PC-3 (cell line): ENCODE measurements around the gene LILRA2. TPM values are rescaled to one million over a fixed set of nuclear protein-coding genes. Genes with fewer than 3 reads are reported as not detected.

Experiments used
- ATAC-seq: fragments of 200-7000 bp; cut with Tn5 transposase; 2 replicates; pipeline ENCODE4 v1.9.1; 2020; ENCODE audit warnings: mild to moderate bottlenecking, moderate library complexity
- BruUV-seq: library from RNA; stranded (reverse); fragments of 400-500 nt; replicated peaks from 2 replicates; lab custom pipeline; 2021; lab: Mats Ljungman, UMichigan
- CTCF ChIA-PET: fragments of 300-600 bp; sonication (Branson Sonifier 250); formaldehyde crosslinking; loops from one replicate; lab custom pipeline; 2022; ENCODE audit warnings: antibody characterized with exemption; lab: Charles Lee
- POLR2A ChIA-PET: fragments of 300-600 bp; sonication (Branson Sonifier 250); formaldehyde crosslinking; loops from one replicate; lab custom pipeline; 2022; ENCODE audit warnings: antibody characterized with exemption; ENCODE audit not compliant: unreplicated experiment; lab: Charles Lee
- DNase-seq: peaks from one replicate; pipeline ENCODE4 v3.0.0-alpha.2; 2015
- H2AFZ ChIP-seq: fragments of 300-600 bp; sonication (generic); 2 replicates; pipeline ENCODE4 v1.6.0; 2016; ENCODE audit warnings: antibody characterized with exemption, low read length
- H3F3A ChIP-seq: fragments of 300-600 bp; sonication (generic); one replicate; pipeline ENCODE4 v1.6.0; 2017; ENCODE audit warnings: antibody characterized with exemption, low read length, control low read depth, mild to moderate bottlenecking; ENCODE audit not compliant: unreplicated experiment
- H3K27ac ChIP-seq: fragments of 300-600 bp; sonication (generic); 2 replicates; pipeline ENCODE4 v1.5.1; 2016; ENCODE audit warnings: mild to moderate bottlenecking, low read length
- H3K27me3 ChIP-seq: fragments of 300-600 bp; sonication (generic); 2 replicates; pipeline ENCODE4 v1.6.1; 2016; ENCODE audit warnings: low read length, mixed read lengths
- H3K36me3 ChIP-seq: fragments of 300-600 bp; sonication (generic); 2 replicates; pipeline ENCODE4 v1.6.1; 2016; ENCODE audit warnings: low read depth, mixed run types, low read length, mixed read lengths
- H3K4me1 ChIP-seq: fragments of 300-600 bp; sonication (generic); 2 replicates; pipeline ENCODE4 v1.5.1; 2016; ENCODE audit warnings: low read length; ENCODE audit not compliant: insufficient read depth
- H3K4me2 ChIP-seq: fragments of 300-600 bp; sonication (generic); 2 replicates; pipeline ENCODE4 v1.6.0; 2016; ENCODE audit warnings: low read length
- H3K4me3 ChIP-seq: fragments of 300-600 bp; sonication (generic); 2 replicates; pipeline ENCODE4 v1.5.1; 2016; ENCODE audit warnings: mild to moderate bottlenecking, low read length, mixed read lengths
- H3K79me2 ChIP-seq: fragments of 300-600 bp; sonication (generic); 2 replicates; pipeline ENCODE4 v1.6.1; 2017; ENCODE audit warnings: low read length, mixed read lengths
- H3K9ac ChIP-seq: fragments of 300-600 bp; sonication (generic); 2 replicates; pipeline ENCODE4 v1.6.0; 2016; ENCODE audit warnings: mild to moderate bottlenecking, low read length
- H3K9me2 ChIP-seq: fragments of 300-600 bp; sonication (generic); replicated peaks from 2 replicates; pipeline ENCODE4 v1.6.1; 2016; ENCODE audit warnings: mixed run types, low read length, mixed read lengths
- H3K9me3 ChIP-seq: fragments of 300-600 bp; sonication (generic); 2 replicates; pipeline ENCODE4 v1.6.1; 2016; ENCODE audit warnings: low read length, mixed read lengths
- H4K20me1 ChIP-seq: fragments of 300-600 bp; sonication (generic); 2 replicates; pipeline ENCODE4 v1.6.1; 2016; ENCODE audit warnings: low read length, mixed read lengths
- EZH2 ChIP-seq: fragments of 300-600 bp; sonication (generic); IDR thresholded peaks from one replicate; pipeline ENCODE4 v1.6.1; 2017; ENCODE audit warnings: antibody characterized with exemption, mild to moderate bottlenecking, low read length; ENCODE audit not compliant: unreplicated experiment
- EZH2phosphoT487 ChIP-seq: fragments of 300-600 bp; sonication (generic); IDR thresholded peaks from 2 replicates; pipeline ENCODE4 v1.6.1; 2018; ENCODE audit warnings: mild to moderate bottlenecking, antibody characterized with exemption, low read length, borderline replicate concordance
- intact Hi-C: fragments of 100-400 bp; cut with micrococcal nuclease; formaldehyde crosslinking; loops from 2 replicates; pipeline ENCODE4 v1.9.0; 2023
- total RNA-seq: library from RNA; depleted of rRNA; stranded (reverse); fragments of >200 nt; gene quantifications from 2 replicates; pipeline ENCODE4 v1.2.3, GENCODE V29; 2014; rRNA removed
- TF ChIP-seq, protein P1 (sequence below): fragments of 300-600 bp; sonication (generic); conservative IDR thresholded peaks from 2 replicates; pipeline ENCODE4 v1.5.1; 2017; ENCODE audit warnings: antibody characterized with exemption, low read depth, mild to moderate bottlenecking, low read length

The LILRA2 gene
- total RNA-seq, 1 experiment from 2014 or later, result not detected

DNA sequence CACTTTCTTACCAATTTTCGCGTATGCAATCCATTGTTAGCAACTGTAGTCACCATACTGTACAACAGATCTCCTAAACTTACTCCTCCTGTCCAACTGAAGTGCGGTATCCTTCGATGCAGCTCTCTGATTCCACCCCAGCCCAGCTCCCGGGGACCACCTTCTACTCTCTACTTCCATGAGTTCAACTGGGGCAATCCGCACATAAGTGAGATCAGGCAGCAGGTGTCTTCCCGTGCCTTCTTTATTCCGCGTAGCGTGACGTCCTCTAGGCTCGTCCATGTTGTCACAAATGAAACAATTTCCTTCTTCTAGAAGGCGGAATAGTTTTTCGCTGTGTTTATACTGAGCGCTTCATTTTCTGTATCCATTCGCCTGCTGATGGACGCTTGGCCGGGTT, 65.1 kb downstream of the LILRA2 start:
- H3K4me3 ChIP-seq, result no peak overlapping the region

More for the DNA sequence above, 65.1 kb downstream of the LILRA2 start:
- intact Hi-C loops, result no loop called here
- Histone ChIP-seq H3K27ac (no peak overlapping the region), H3K79me2 (no peaks in the 10 kb centered on the region), H3K4me1 (no peaks in the 10 kb centered on the region; the same call in 1 of the 2 replicates), H4K20me1 (no peaks in the 10 kb centered on the region), H2AFZ (no peak overlapping the region), H3K9me3 (no peaks in the 10 kb centered on the region), H3F3A (no peaks in the 10 kb centered on the region), H3K9me2 (no peaks in the 10 kb centered on the region), H3K4me2 (no peak overlapping the region), H3K9ac (no peak overlapping the region), H3K27me3 (peaks cover 59% of the 10 kb centered on the region), H3K36me3 (no peaks in the 10 kb centered on the region)
- no peak for ATAC-seq
- BruUV-seq, result no TSS peak
- TF ChIP-seq EZH2, result no peak
- TF ChIP-seq EZH2phosphoT487, result no peak
- TF ChIP-seq, protein P1, sequence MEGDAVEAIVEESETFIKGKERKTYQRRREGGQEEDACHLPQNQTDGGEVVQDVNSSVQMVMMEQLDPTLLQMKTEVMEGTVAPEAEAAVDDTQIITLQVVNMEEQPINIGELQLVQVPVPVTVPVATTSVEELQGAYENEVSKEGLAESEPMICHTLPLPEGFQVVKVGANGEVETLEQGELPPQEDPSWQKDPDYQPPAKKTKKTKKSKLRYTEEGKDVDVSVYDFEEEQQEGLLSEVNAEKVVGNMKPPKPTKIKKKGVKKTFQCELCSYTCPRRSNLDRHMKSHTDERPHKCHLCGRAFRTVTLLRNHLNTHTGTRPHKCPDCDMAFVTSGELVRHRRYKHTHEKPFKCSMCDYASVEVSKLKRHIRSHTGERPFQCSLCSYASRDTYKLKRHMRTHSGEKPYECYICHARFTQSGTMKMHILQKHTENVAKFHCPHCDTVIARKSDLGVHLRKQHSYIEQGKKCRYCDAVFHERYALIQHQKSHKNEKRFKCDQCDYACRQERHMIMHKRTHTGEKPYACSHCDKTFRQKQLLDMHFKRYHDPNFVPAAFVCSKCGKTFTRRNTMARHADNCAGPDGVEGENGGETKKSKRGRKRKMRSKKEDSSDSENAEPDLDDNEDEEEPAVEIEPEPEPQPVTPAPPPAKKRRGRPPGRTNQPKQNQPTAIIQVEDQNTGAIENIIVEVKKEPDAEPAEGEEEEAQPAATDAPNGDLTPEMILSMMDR, result no peak
- DNase-seq, result no peak
- POLR2A ChIA-PET, result no interaction called here
- CTCF ChIA-PET, result no interaction called here

Other genes starting within 250 kb of the LILRA2 start
- not detected in 2 replicates for gene LILRA4, start 234.6 kb upstream of the LILRA2 start, total RNA-seq
- not detected in 2 replicates for gene LAIR1, start 208.9 kb upstream of the LILRA2 start, total RNA-seq
- gene TTYH1, start 158.3 kb upstream of the LILRA2 start, total RNA-seq, result 1.1 and 3.7 TPM in 2 replicates
- 55.5 and 65.8 TPM in 2 replicates for gene LENG8, start 124.6 kb upstream of the LILRA2 start, total RNA-seq
- gene LENG9, start 110.0 kb upstream of the LILRA2 start, total RNA-seq, result 7.1 and 12.6 TPM in 2 replicates
- 0.73 and 1.4 TPM in 2 replicates for gene CDC42EP5, start 100.5 kb upstream of the LILRA2 start, total RNA-seq
- not detected in 2 replicates for gene LAIR2, start 71.0 kb upstream of the LILRA2 start, total RNA-seq
- not detected in 2 replicates for gene LILRA1, start 19.8 kb downstream of the LILRA2 start, total RNA-seq
- not detected in 2 replicates for gene LILRB1, start 56.7 kb downstream of the LILRA2 start, total RNA-seq
- not detected in 2 replicates for gene LILRB4, start 89.2 kb downstream of the LILRA2 start, total RNA-seq
- not detected in 2 replicates for gene KIR3DL3, start 150.7 kb downstream of the LILRA2 start, total RNA-seq
- gene KIR2DL3, start 164.7 kb downstream of the LILRA2 start, total RNA-seq, result not detected in 2 replicates
- not detected in 2 replicates for gene KIR2DL1, start 196.0 kb downstream of the LILRA2 start, total RNA-seq
- not detected in 2 replicates for gene KIR2DL4, start 229.8 kb downstream of the LILRA2 start, total RNA-seq
- not detected in 2 replicates for gene KIR3DL1, start 242.7 kb downstream of the LILRA2 start, total RNA-seq